ENCODE results near the gene STRA8. TPM values are rescaled to one million over a fixed set of nuclear protein-coding genes. Genes with fewer than 3 reads are reported as not detected.

The STRA8 gene
- total and polyA plus RNA-seq, 2 of the 13 experiments (the other 11 are each of a cell fraction or from before 2014, with no cell fraction given): not detected

GRCh38 chr7:135257790-135258189 lies 24.2 kb downstream of the STRA8 start (continued):
- TF ChIP-seq NR2F6 (IDR thresholded peaks at IDR 0.05) (peak; percentile 78), NR2F6 (CRISPR knock-in tag; IDR thresholded peaks at IDR 0.05) (peak; percentile 71), CREBL2 (CRISPR knock-in tag; IDR thresholded peaks at IDR 0.05; ENCODE audit: borderline replicate concordance) (no peak), KAT8 (CRISPR knock-in tag; IDR thresholded peaks at IDR 0.05) (0 out of 2 replicates have a peak, but pooled peaks have one; percentile 53), ZNF263 (CRISPR knock-in tag; IDR thresholded peaks at IDR 0.05) (peak; percentile 96), ZNF468 (CRISPR knock-in tag; IDR thresholded peaks at IDR 0.05) (no peak), ZNF562 (CRISPR knock-in tag; IDR thresholded peaks at IDR 0.05; ENCODE audit: borderline replicate concordance) (no peak), ARID5B (CRISPR knock-in tag; IDR thresholded peaks at IDR 0.05) (peak; percentile 90), HHEX (CRISPR knock-in tag; IDR thresholded peaks at IDR 0.05) (peak; percentile 77), TGIF2 (CRISPR knock-in tag; IDR thresholded peaks at IDR 0.05) (no peak), HOMEZ (CRISPR knock-in tag; IDR thresholded peaks at IDR 0.05; ENCODE audit: low read depth) (peak; percentile 53; the same call in 1 of the 2 replicates), TOPORS (CRISPR knock-in tag; IDR thresholded peaks at IDR 0.05) (no peak), CREM (IDR thresholded peaks at IDR 0.05) (0 out of 2 replicates have a peak, but pooled peaks have one; percentile 20), CREM (CRISPR knock-in tag; IDR thresholded peaks at IDR 0.05) (no peak), NR2F1 (CRISPR knock-in tag; IDR thresholded peaks at IDR 0.05) (peak in 1 of 2 experiments; percentile 65; a peak in 2 of 4 replicates), HDAC1 (CRISPR knock-in tag; IDR thresholded peaks at IDR 0.05) (peak; percentile 38; the same call in 1 of the 2 replicates), NR2F2 (IDR thresholded peaks at IDR 0.05; ENCODE audit: borderline replicate concordance, low read depth) (peak; percentile 47), RARA (CRISPR knock-in tag; IDR thresholded peaks at IDR 0.05) (peak; percentile 47; the same call in 1 of the 2 replicates), MLX (CRISPR knock-in tag; IDR thresholded peaks at IDR 0.05) (0 out of 2 replicates have a peak, but pooled peaks have one; percentile 42), FOXA3 (CRISPR knock-in tag; IDR thresholded peaks at IDR 0.05) (peak; percentile 90)
